ENCODE data around the gene ACSL3.

ACSL3 gene

GRCh38 chr2:222944971-222945740 is 84.3 kb downstream of the ACSL3 start:
- H3K4me1 ChIP-seq (ENCODE audit: insufficient read depth, low read length): peaks cover 14% of the 10 kb centered on the region
- H3K27me3 ChIP-seq (ENCODE audit: insufficient read depth, low read length): no peaks in the 10 kb centered on the region
- H3K4me3 ChIP-seq (ENCODE audit: low read length): no peak overlapping the region
- peaks cover 12% of the 10 kb centered on the region for H3K36me3 ChIP-seq (ENCODE audit: insufficient read depth, low read length)
- WGBS: 98% methylated on average over 3 of the region's 5 CpGs
- H3K27ac ChIP-seq (ENCODE audit: low read depth, low read length): no peak overlapping the region
- no peak overlapping the region for H3K9ac ChIP-seq (ENCODE audit: low read depth, low read length)
- H3K9me3 ChIP-seq (ENCODE audit: insufficient read depth, low read depth, low read length): no peaks in the 10 kb centered on the region

- Histone ChIP-seq H3K27me3 (ENCODE audit: insufficient read depth, low read length) (no peaks in the 10 kb centered on the region), H3K36me3 (ENCODE audit: insufficient read depth, low read length) (peaks cover 8% of the 10 kb centered on the region), H3K4me1 (ENCODE audit: insufficient read depth, low read length) (peaks cover 14% of the 10 kb centered on the region), H3K9me3 (ENCODE audit: insufficient read depth, low read depth, low read length) (no peaks in the 10 kb centered on the region), H3K9ac (ENCODE audit: low read depth, low read length) (no peak overlapping the region), H3K4me3 (ENCODE audit: low read length) (no peak overlapping the region), H3K27ac (ENCODE audit: low read depth, low read length) (no peak overlapping the region)
- WGBS: 89% methylated on average over 8 of the region's 8 CpGs
Measured at GRCh38 chr2:222945887-222946286, 85.1 kb downstream of the ACSL3 start.

- no peak overlapping the region for H3K9ac ChIP-seq (ENCODE audit: low read depth, low read length)
- peaks cover 2% of the 10 kb centered on the region for H3K36me3 ChIP-seq (ENCODE audit: insufficient read depth, low read length)
- H3K4me1 ChIP-seq (ENCODE audit: insufficient read depth, low read length): peaks cover 14% of the 10 kb centered on the region
- WGBS: 96% methylated on average over 5 of the region's 7 CpGs
- H3K27ac ChIP-seq (ENCODE audit: low read depth, low read length): no peak overlapping the region
- H3K4me3 ChIP-seq (ENCODE audit: low read length): no peak overlapping the region
- no peaks in the 10 kb centered on the region for H3K27me3 ChIP-seq (ENCODE audit: insufficient read depth, low read length)
- H3K9me3 ChIP-seq (ENCODE audit: insufficient read depth, low read depth, low read length): no peaks in the 10 kb centered on the region
Measured at GRCh38 chr2:222946700-222947287, 86.0 kb downstream of the ACSL3 start.

DNA sequence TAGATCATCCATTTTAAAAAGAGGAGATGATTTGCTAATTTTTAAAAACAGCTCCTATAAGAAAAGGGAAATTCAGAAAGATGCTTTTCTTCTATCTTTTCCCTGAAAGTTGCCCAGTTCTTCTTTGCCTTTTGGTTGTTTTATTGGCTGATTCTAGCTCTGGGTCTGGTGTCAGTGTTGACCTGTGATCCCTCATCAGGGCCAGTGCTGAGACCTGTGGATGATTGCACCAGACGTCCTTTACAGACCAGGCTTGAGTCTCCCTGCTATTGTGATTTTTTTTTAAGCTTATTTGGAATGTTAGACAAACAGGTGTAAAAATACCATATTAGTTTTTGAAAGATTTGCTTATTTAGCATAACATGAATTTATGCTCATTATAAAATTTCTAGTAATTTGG is 88.2 kb downstream of the ACSL3 start:
- no peak overlapping the region for H3K4me3 ChIP-seq (ENCODE audit: low read length)
- H3K4me1 ChIP-seq (ENCODE audit: insufficient read depth, low read length): peaks cover 11% of the 10 kb centered on the region
- no peak overlapping the region for H3K27ac ChIP-seq (ENCODE audit: low read depth, low read length)
- H3K27me3 ChIP-seq (ENCODE audit: insufficient read depth, low read length): no peaks in the 10 kb centered on the region
- H3K9ac ChIP-seq (ENCODE audit: low read depth, low read length): no peak overlapping the region
- no peaks in the 10 kb centered on the region for H3K36me3 ChIP-seq (ENCODE audit: insufficient read depth, low read length)
- no peaks in the 10 kb centered on the region for H3K9me3 ChIP-seq (ENCODE audit: insufficient read depth, low read depth, low read length)
- whole genome bisulfite sequencing: 96% methylated on average over 1 of the region's 1 CpG

GRCh38 chr2:222949690-222950323 is 89.0 kb downstream of the ACSL3 start:
- Histone ChIP-seq H3K4me1 (ENCODE audit: insufficient read depth, low read length) (peaks cover 7% of the 10 kb centered on the region; the same call in 1 of the 2 replicates), H3K27me3 (ENCODE audit: insufficient read depth, low read length) (no peaks in the 10 kb centered on the region), H3K9me3 (ENCODE audit: insufficient read depth, low read depth, low read length) (no peaks in the 10 kb centered on the region), H3K27ac (ENCODE audit: low read depth, low read length) (no peak overlapping the region), H3K36me3 (ENCODE audit: insufficient read depth, low read length) (no peaks in the 10 kb centered on the region), H3K4me3 (ENCODE audit: low read length) (no peak overlapping the region), H3K9ac (ENCODE audit: low read depth, low read length) (no peak overlapping the region)
- WGBS: 98% methylated on average over 3 of the region's 3 CpGs

DNA sequence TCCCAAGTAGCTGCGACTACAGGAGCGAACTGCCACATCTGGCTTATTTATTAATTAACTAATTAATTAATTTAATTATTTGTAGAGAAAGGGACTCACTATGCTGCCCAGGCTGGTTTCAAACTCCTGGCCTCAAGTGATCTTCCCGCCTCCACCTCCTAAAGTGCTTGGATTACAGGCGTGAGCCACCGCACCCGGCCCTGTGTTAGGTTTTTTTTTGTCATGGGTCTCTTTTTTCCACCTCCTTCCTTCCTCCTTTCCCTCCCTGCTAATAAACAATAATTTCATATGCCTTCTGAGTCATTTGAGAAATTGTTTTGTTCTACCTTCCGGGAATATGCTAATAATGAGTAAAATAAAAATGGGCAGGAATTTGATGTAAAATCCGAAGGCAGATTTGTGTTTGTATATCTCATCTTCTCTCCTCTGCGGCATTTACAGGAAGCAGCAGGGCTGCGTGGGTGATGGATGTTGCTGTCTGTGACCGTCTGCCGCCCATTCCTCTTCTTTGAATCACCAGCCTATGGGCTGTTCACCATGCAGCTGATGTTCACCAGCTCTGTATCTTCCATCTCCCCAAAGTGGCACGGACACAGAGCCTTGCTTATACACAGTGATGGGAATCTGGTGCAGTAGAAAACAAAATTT is 89.9 kb downstream of the ACSL3 start:
- no peaks in the 10 kb centered on the region for H3K9me3 ChIP-seq (ENCODE audit: insufficient read depth, low read depth, low read length)
- H3K9ac ChIP-seq (ENCODE audit: low read depth, low read length): no peak overlapping the region
- H3K4me3 ChIP-seq (ENCODE audit: low read length): no peak overlapping the region
- H3K27me3 ChIP-seq (ENCODE audit: insufficient read depth, low read length): no peaks in the 10 kb centered on the region
- H3K27ac ChIP-seq (ENCODE audit: low read depth, low read length): no peak overlapping the region
- no peaks in the 10 kb centered on the region for H3K36me3 ChIP-seq (ENCODE audit: insufficient read depth, low read length)
- WGBS: 91% methylated on average over 8 of the region's 13 CpGs
- peaks cover 4% of the 10 kb centered on the region; the same call in 1 of the 2 replicates for H3K4me1 ChIP-seq (ENCODE audit: insufficient read depth, low read length)

- H3K4me1 ChIP-seq (ENCODE audit: insufficient read depth, low read length): no peaks in the 10 kb centered on the region
- no peaks in the 10 kb centered on the region for H3K9me3 ChIP-seq (ENCODE audit: insufficient read depth, low read depth, low read length)
- H3K36me3 ChIP-seq (ENCODE audit: insufficient read depth, low read length): no peaks in the 10 kb centered on the region
- no peak overlapping the region for H3K4me3 ChIP-seq (ENCODE audit: low read length)
- no peaks in the 10 kb centered on the region for H3K27me3 ChIP-seq (ENCODE audit: insufficient read depth, low read length)
- H3K27ac ChIP-seq (ENCODE audit: low read depth, low read length): no peak overlapping the region
- H3K9ac ChIP-seq (ENCODE audit: low read depth, low read length): no peak overlapping the region
Measured at GRCh38 chr2:222952204-222952603, 91.4 kb downstream of the ACSL3 start.

- H3K4me3 ChIP-seq (ENCODE audit: low read length): no peak overlapping the region
- 91% methylated on average over 1 of the region's 1 CpG for WGBS
- H3K9me3 ChIP-seq (ENCODE audit: insufficient read depth, low read depth, low read length): no peaks in the 10 kb centered on the region
- no peaks in the 10 kb centered on the region for H3K27me3 ChIP-seq (ENCODE audit: insufficient read depth, low read length)
- no peak overlapping the region for H3K9ac ChIP-seq (ENCODE audit: low read depth, low read length)
- no peaks in the 10 kb centered on the region for H3K36me3 ChIP-seq (ENCODE audit: insufficient read depth, low read length)
- peaks cover 10% of the 10 kb centered on the region; the same call in 1 of the 2 replicates for H3K4me1 ChIP-seq (ENCODE audit: insufficient read depth, low read length)
- H3K27ac ChIP-seq (ENCODE audit: low read depth, low read length): no peak overlapping the region
Measured at GRCh38 chr2:222955008-222955407, 94.2 kb downstream of the ACSL3 start.

- no peaks in the 10 kb centered on the region for H3K9me3 ChIP-seq (ENCODE audit: insufficient read depth, low read depth, low read length)
- H3K27me3 ChIP-seq (ENCODE audit: insufficient read depth, low read length): no peaks in the 10 kb centered on the region
- H3K4me1 ChIP-seq (ENCODE audit: insufficient read depth, low read length): peaks cover 10% of the 10 kb centered on the region; the same call in 1 of the 2 replicates
- H3K27ac ChIP-seq (ENCODE audit: low read depth, low read length): peak overlapping the region; percentile 15; the same call in 1 of the 2 replicates
- H3K36me3 ChIP-seq (ENCODE audit: insufficient read depth, low read length): no peaks in the 10 kb centered on the region
- WGBS: 37% methylated on average over 4 of the region's 4 CpGs
- no peak overlapping the region for H3K9ac ChIP-seq (ENCODE audit: low read depth, low read length)
- H3K4me3 ChIP-seq (ENCODE audit: low read length): no peak overlapping the region
Measured at GRCh38 chr2:222959358-222959757, 98.5 kb downstream of the ACSL3 start.

DNA sequence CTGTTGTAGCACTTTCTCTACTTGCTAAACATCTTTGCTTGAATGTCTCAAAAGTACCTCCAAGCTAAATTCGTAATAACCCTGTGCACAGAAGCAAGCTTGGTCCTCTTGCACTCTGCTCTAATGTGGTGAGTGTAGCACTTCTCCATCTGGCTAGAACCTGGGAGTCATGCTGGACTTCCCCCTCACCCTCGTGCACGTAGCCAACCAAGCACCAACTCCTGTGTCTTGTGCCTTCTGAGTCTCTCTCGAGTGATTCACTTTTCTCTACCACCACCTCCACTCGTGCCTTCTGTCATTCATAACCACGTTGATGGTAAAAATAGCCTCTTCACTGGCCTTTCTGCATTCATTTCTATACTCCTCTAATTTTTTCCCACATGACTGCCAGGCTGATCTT is 99.3 kb downstream of the ACSL3 start:
- Histone ChIP-seq H3K27ac (ENCODE audit: low read depth, low read length) (peak overlapping the region; percentile 15; the same call in 1 of the 2 replicates), H3K4me1 (ENCODE audit: insufficient read depth, low read length) (peaks cover 10% of the 10 kb centered on the region; the same call in 1 of the 2 replicates), H3K4me3 (ENCODE audit: low read length) (no peak overlapping the region), H3K9ac (ENCODE audit: low read depth, low read length) (no peak overlapping the region), H3K36me3 (ENCODE audit: insufficient read depth, low read length) (no peaks in the 10 kb centered on the region), H3K9me3 (ENCODE audit: insufficient read depth, low read depth, low read length) (no peaks in the 10 kb centered on the region), H3K27me3 (ENCODE audit: insufficient read depth, low read length) (no peaks in the 10 kb centered on the region)
- 80% methylated on average over 6 of the region's 6 CpGs for whole genome bisulfite sequencing

DNA sequence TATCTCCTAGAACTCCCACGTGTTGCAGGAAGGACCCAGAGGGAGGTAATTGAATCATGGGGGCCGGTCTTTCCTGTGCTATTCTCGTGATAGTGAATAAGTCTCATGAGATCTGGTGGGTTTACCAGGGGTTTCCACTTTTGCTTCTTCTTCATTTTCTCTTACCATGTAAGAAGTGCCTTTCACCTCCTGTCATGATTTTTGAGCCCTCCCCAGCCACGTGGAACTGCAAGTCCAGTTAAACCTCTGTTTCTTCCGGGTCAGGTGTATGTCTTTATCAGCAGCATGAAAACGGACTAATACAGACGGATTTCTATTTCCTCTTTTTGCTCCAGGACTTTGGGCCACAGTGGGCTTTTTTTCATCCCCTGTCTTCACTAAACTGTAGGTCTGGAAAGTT is 102.8 kb downstream of the ACSL3 start:
- Histone ChIP-seq H3K9me3 (ENCODE audit: insufficient read depth, low read depth, low read length) (no peaks in the 10 kb centered on the region), H3K9ac (ENCODE audit: low read depth, low read length) (no peak overlapping the region), H3K27me3 (ENCODE audit: insufficient read depth, low read length) (no peaks in the 10 kb centered on the region), H3K27ac (ENCODE audit: low read depth, low read length) (no peak overlapping the region), H3K4me1 (ENCODE audit: insufficient read depth, low read length) (peaks cover 9% of the 10 kb centered on the region; the same call in 1 of the 2 replicates), H3K36me3 (ENCODE audit: insufficient read depth, low read length) (no peaks in the 10 kb centered on the region), H3K4me3 (ENCODE audit: low read length) (no peak overlapping the region)
- WGBS: 97% methylated on average over 7 of the region's 7 CpGs

Measured in HUES64 (cell line).